Measurements from ENCODE around the gene DYNLRB2.

- peak in 1 of 3 donors; percentile 24 for TF ChIP-seq CTCF (IDR thresholded peaks at IDR 0.05)
- no peak for TF ChIP-seq POLR2A (IDR thresholded peaks at IDR 0.05)
These were observed 35.6 kb downstream of the DYNLRB2 start for GRCh38 chr16:80576343-80576912.

Measured in lower leg skin (tissue), 3 donors.